ENCODE data around the gene DCAF5.

DCAF5 gene

DNA sequence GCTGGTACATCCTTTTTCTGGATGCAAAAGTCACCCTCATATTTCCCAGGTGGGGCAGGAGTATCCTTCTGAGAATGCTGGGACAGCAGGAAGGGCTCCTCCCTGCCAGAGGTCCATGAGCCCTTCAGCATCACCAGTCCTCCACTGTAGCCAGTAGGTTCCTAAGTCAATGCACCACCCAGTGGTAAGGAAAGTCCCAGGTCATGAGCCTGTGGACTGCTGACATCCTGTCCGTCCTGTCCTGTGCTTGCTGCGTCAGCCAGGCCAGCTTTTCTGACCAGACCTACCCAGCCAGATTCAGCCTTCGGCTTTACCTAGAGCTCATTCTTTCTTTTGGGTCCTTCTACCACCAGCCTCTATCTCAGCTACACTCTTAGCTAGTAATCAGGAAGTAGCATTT is 150.8 kb downstream of the DCAF5 start:
- no peak for DNase-seq

DNA sequence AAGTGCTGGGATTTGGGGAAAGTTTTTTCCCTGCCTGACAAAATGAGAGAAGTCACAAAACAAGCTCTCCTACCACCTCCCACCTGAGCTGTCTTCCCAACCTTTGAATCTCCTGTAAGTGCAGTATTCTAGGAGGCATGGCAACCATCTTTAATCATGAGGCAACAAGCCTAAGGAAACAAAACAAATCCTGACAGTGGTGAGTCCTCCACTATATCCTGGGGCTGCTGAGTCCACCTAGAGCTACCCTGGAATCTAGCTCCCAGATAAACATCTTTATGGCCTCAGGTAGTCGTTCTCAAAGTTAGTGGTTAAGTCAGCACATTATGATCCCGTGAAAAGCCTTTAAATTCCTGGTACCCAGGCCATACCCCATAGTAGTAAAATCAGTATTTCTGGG is 151.5 kb downstream of the DCAF5 start:
- DNase-seq: no peak

Measured in left hindlimb (tissue), 1 donor.